Endodermal cell (in vitro differentiated cells): ENCODE data around the gene GAS7. TPM values are rescaled to one million over a fixed set of nuclear protein-coding genes. Genes with fewer than 3 reads are reported as not detected.
A peak's percentile ranks its signal among the peaks of the same experiment; 100 is the strongest.

Experiments
- DNase-seq: peaks from one replicate; pipeline ENCODE4 v3.0.0-alpha.2; 2017
- H3K27ac ChIP-seq: 2 replicates; pipeline ENCODE4 v1.5.1; 2013; ENCODE audit warnings: mild to moderate bottlenecking, low read depth, low read length, moderate library complexity
- H3K27me3 ChIP-seq: 2 replicates; pipeline ENCODE4 v1.6.1; 2013; ENCODE audit warnings: mild to moderate bottlenecking, low read length, moderate library complexity; ENCODE audit not compliant: insufficient read depth, control insufficient read depth, poor library complexity, severe bottlenecking
- H3K36me3 ChIP-seq: 2 replicates; pipeline ENCODE4 v1.7.0; 2013; ENCODE audit warnings: mild to moderate bottlenecking, low read length, moderate library complexity; ENCODE audit not compliant: control insufficient read depth, insufficient read depth
- H3K4me1 ChIP-seq: one replicate; pipeline ENCODE4 v1.7.0; 2013; ENCODE audit warnings: low read length; ENCODE audit not compliant: control insufficient read depth, insufficient read depth
- H3K4me3 ChIP-seq: 2 replicates; pipeline ENCODE4 v1.5.1; 2013; ENCODE audit warnings: mild to moderate bottlenecking, low read length, moderate library complexity
- H3K9ac ChIP-seq: 2 replicates; pipeline ENCODE4 v1.6.1; 2013; ENCODE audit warnings: mild to moderate bottlenecking, low read length, moderate library complexity; ENCODE audit not compliant: poor library complexity, severe bottlenecking; ENCODE audit errors: extremely low read depth
- H3K9me3 ChIP-seq: 2 replicates; pipeline ENCODE4 v1.6.1; 2013; ENCODE audit warnings: mild to moderate bottlenecking, low read length, moderate library complexity; ENCODE audit not compliant: control insufficient read depth
- H3K27ac Mint-ChIP-seq: 2 replicates; pipeline ENCODE4 v1.8.0; 2020; ENCODE audit warnings: mixed read lengths
- H3K27me3 Mint-ChIP-seq: 2 replicates; pipeline ENCODE4 v1.8.0; 2021; ENCODE audit warnings: mild to moderate bottlenecking, mixed read lengths; ENCODE audit not compliant: insufficient read depth
- H3K36me3 Mint-ChIP-seq: 2 replicates; pipeline ENCODE4 v1.8.0; 2020; ENCODE audit warnings: low read depth, mixed read lengths
- H3K4me1 Mint-ChIP-seq: 2 replicates; pipeline ENCODE4 v1.8.0; 2020; ENCODE audit warnings: mixed read lengths
- H3K4me3 Mint-ChIP-seq: 2 replicates; pipeline ENCODE4 v1.8.0; 2020; ENCODE audit warnings: mild to moderate bottlenecking, moderate library complexity, mixed read lengths
- H3K9me3 Mint-ChIP-seq: 2 replicates; pipeline ENCODE4 v1.8.0; 2020; ENCODE audit warnings: mild to moderate bottlenecking, mixed read lengths
- CTCF ChIP-seq: fragments of 200-600 bp; sonication (generic); conservative IDR thresholded peaks from 2 replicates; pipeline ENCODE4 v1.5.0; 2021; ENCODE audit warnings: antibody characterized with exemption, mild to moderate bottlenecking
- WGBS, 2 experiments: methylation state at CpG; one replicate each; pipeline versions ENCODE4 v1.1.5 to v1.1.7; 2013; ENCODE audit warnings: missing lambda C conversion rate in 2 of 2, mixed read lengths in 1 of 2; ENCODE audit not compliant: insufficient coverage in 1 of 2, insufficient read length in 1 of 2; 5-methylcytosine and 5-hydroxymethylcytosine counted together
- total RNA-seq, 2 donors: library from RNA; stranded (reverse); fragmentation: NEBNext Ultra II Directional in 1 of 2; extraction: Animal tissue kit (Norgen Biotek cat#: 25700) in 1 of 2; gene quantifications; 2 replicates in 1 of 2; 3 replicates in 1 of 2; pipeline ENCODE4 v1.2.1, GENCODE V29; 2021

GAS7 gene
- total RNA-seq, 2 donors from 2014 or later, result 8.6 to 14.7 TPM

GRCh38 chr17:10187456-10187855 is 10.9 kb downstream of the GAS7 start:
- 74 to 78% methylated on average over 5 of the region's 5 CpGs for WGBS, 2 experiments
- H3K9me3 ChIP-seq, result no peaks in the 10 kb centered on the region
- TF ChIP-seq CTCF, result no peak
- no peaks in the 10 kb centered on the region for H3K36me3 ChIP-seq
- Mint-ChIP-seq H3K9me3 (no peaks in the 10 kb centered on the region), H3K36me3 (no peaks in the 10 kb centered on the region), H3K4me1 (peaks cover 24% of the 10 kb centered on the region), H3K27me3 (peaks cover 16% of the 10 kb centered on the region), H3K27ac (no peak overlapping the region), H3K4me3 (no peak overlapping the region)
- H3K4me3 ChIP-seq, result no peak overlapping the region
- DNase-seq, result no peak
- H3K27me3 ChIP-seq, result no peaks in the 10 kb centered on the region
- no peak overlapping the region for H3K9ac ChIP-seq
- peaks cover 5% of the 10 kb centered on the region for H3K4me1 ChIP-seq
- H3K27ac ChIP-seq, result no peak overlapping the region

GRCh38 chr17:10186771-10187410 is 11.5 kb downstream of the GAS7 start:
- peaks cover 19% of the 10 kb centered on the region for H3K27me3 Mint-ChIP-seq
- Histone ChIP-seq H3K36me3 (no peaks in the 10 kb centered on the region), H3K4me1 (peaks cover 5% of the 10 kb centered on the region), H3K27ac (no peak overlapping the region), H3K9me3 (peaks cover 1% of the 10 kb centered on the region), H3K4me3 (no peak overlapping the region), H3K27me3 (no peaks in the 10 kb centered on the region), H3K9ac (no peak overlapping the region)
- no peaks in the 10 kb centered on the region for H3K9me3 Mint-ChIP-seq
- DNase-seq, result peak; percentile 51
- no peak overlapping the region for H3K27ac Mint-ChIP-seq
- no peak overlapping the region for H3K4me3 Mint-ChIP-seq
- WGBS, 2 experiments, result 93 to 94% methylated on average over 5 to 7 of the region's 7 CpGs
- no peaks in the 10 kb centered on the region for H3K36me3 Mint-ChIP-seq
- no peak for TF ChIP-seq CTCF
- peaks cover 26% of the 10 kb centered on the region for H3K4me1 Mint-ChIP-seq

GRCh38 chr17:10183931-10184930 is 14.2 kb downstream of the GAS7 start:
- Histone ChIP-seq H3K27me3 (no peaks in the 10 kb centered on the region), H3K27ac (no peak overlapping the region), H3K4me1 (peaks cover 14% of the 10 kb centered on the region), H3K36me3 (no peaks in the 10 kb centered on the region), H3K9ac (no peak overlapping the region), H3K9me3 (peaks cover 9% of the 10 kb centered on the region), H3K4me3 (no peak overlapping the region)
- Mint-ChIP-seq H3K27me3 (peaks cover 12% of the 10 kb centered on the region), H3K9me3 (peaks cover 4% of the 10 kb centered on the region), H3K36me3 (no peaks in the 10 kb centered on the region), H3K4me1 (peaks cover 42% of the 10 kb centered on the region), H3K27ac (peak overlapping the region; percentile 78), H3K4me3 (no peak overlapping the region)
- WGBS, 2 experiments, result 75% methylated on average over 6 to 8 of the region's 8 CpGs
- TF ChIP-seq CTCF, result no peak
- DNase-seq, result peak; percentile 77
